Activated CD8-positive, alpha-beta memory T cell treated with anti-CD3 and anti-CD28 coated beads for 1 hour (primary cell): ENCODE data around the gene ZNF655.

Experiments
- DNase-seq, 2 donors: peaks; one replicate each; pipeline ENCODE4 v3.0.0-alpha.2; 2020; ENCODE audit warnings: low read depth in 1 of 2; ENCODE audit errors: extremely low read depth in 1 of 2

ZNF655 gene

GRCh38 chr7:99601656-99602310, 43.3 kb downstream of the ZNF655 start:
- no peak for DNase-seq

GRCh38 chr7:99605527-99605926, 47.1 kb downstream of the ZNF655 start:
- DNase-seq, result no peak

- no peak for DNase-seq
Measured at GRCh38 chr7:99606531-99606930, 48.1 kb downstream of the ZNF655 start.

- DNase-seq, result no peak
Measured at GRCh38 chr7:99607548-99607947, 49.1 kb downstream of the ZNF655 start.

GRCh38 chr7:99614495-99614894, 56.1 kb downstream of the ZNF655 start:
- DNase-seq, result no peak

- DNase-seq, result no peak
Measured at GRCh38 chr7:99615989-99616358, 57.5 kb downstream of the ZNF655 start.

GRCh38 chr7:99616359-99617191, 58.1 kb downstream of the ZNF655 start, which contains the start of gene ZSCAN25:
ZSCAN25 (plus strand) TSS chr7:99616946; CDS start chr7:99619607, 2,661 bp downstream.
- DNase-seq, result peak; percentile 65 to 74

GRCh38 chr7:99617192-99617781, 58.8 kb downstream of the ZNF655 start:
- DNase-seq, result no peak

- DNase-seq, result no peak
Measured at GRCh38 chr7:99618726-99619125, 60.3 kb downstream of the ZNF655 start.

- no peak for DNase-seq
Measured at GRCh38 chr7:99619571-99620130, 61.2 kb downstream of the ZNF655 start.

- DNase-seq, result no peak
Measured at GRCh38 chr7:99621271-99621670, 62.8 kb downstream of the ZNF655 start.

GRCh38 chr7:99622596-99622995, 64.2 kb downstream of the ZNF655 start:
- no peak for DNase-seq

- DNase-seq, result no peak
Measured at GRCh38 chr7:99623091-99623693, 64.8 kb downstream of the ZNF655 start.

GRCh38 chr7:99623702-99624447, 65.4 kb downstream of the ZNF655 start:
- no peak for DNase-seq

GRCh38 chr7:99624484-99624883, 66.0 kb downstream of the ZNF655 start:
- peak; percentile 42 to 47 for DNase-seq

- DNase-seq, result no peak
Measured at GRCh38 chr7:99625321-99625720, 66.9 kb downstream of the ZNF655 start.

- no peak for DNase-seq
Measured at GRCh38 chr7:99625961-99626360, 67.5 kb downstream of the ZNF655 start.
